Measurements from ENCODE around the gene EPC1.
A peak's percentile ranks its signal among the peaks of the same experiment; 100 is the strongest.

Gene EPC1

DNA sequence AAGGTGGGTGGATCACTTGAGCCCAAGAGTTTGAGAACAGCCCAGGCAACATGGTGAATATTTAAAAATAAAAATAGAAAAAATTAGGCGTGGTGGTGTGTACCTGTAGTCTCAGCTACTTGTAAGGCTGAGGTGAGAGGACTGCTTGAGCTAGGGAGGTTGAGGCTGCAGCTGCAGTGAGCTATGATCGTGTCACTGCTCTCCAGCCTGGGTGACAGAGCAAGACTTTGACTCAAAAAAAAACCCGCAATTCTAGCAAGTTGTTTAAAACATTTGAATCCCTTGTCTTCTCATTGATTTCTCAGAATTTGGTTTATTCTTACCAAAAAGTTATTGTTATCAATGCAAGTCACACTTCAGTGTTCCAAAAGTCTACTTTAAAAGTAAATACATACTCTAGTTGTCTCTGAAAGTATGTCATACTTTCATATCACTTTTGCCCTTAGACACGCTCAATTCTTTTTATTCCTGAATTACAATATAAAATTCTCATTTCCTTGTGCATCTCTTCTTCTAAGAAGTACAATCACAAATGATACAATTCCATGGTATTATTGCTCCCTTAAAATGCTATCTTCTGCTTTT lies 6.3 kb downstream of the EPC1 start:
- FAIRE-seq (peak; percentile 62), DNase-seq (ENCODE audit: insufficient read length, low spot score) (no peak)
- TF ChIP-seq TAF1 (IDR thresholded peaks at IDR 0.05; ENCODE audit: low read depth, low read length) = no peak
- no peak for TF ChIP-seq POLR2AphosphoS5 (IDR thresholded peaks at IDR 0.05; ENCODE audit: low read depth, low read length)
- TF ChIP-seq SPI1 (IDR thresholded peaks at IDR 0.05; ENCODE audit: low read depth, low read length) = no peak
- no peak for TF ChIP-seq POU2F2 (IDR thresholded peaks at IDR 0.05; ENCODE audit: low read depth, low read length)
- no peak for TF ChIP-seq POLR2A (IDR thresholded peaks at IDR 0.05; ENCODE audit: low read depth, low read length)
- no peak for TF ChIP-seq PAX5 (IDR thresholded peaks at IDR 0.05; ENCODE audit: insufficient read depth, low read length, severe bottlenecking)

DNA sequence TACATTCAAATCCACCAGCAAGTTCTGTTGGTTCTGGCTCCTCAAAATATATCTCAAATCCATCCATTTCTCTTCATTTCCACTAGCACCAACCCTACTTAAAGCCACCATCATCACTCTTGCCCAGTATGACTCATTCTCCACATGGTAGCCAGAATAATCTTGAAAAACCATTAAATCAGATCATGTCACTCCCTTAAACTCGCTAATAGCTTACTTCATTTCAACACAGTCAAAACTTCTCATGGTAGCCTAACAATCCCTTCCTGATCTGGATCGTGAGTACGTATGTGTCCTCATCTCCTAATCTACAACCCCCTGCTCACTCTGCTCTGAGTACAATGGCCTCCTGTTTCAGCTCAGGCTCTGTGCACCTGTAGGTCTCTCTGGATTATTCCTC lies 8.7 kb downstream of the EPC1 start:
- no peak for TF ChIP-seq POU2F2 (IDR thresholded peaks at IDR 0.05; ENCODE audit: low read depth, low read length)
- no peak for TF ChIP-seq POLR2AphosphoS5 (IDR thresholded peaks at IDR 0.05; ENCODE audit: low read depth, low read length)
- peak; percentile 27; the same call in 1 of the 2 replicates for TF ChIP-seq POLR2A (IDR thresholded peaks at IDR 0.05; ENCODE audit: low read depth, low read length)
- FAIRE-seq = peak; percentile 81

DNA sequence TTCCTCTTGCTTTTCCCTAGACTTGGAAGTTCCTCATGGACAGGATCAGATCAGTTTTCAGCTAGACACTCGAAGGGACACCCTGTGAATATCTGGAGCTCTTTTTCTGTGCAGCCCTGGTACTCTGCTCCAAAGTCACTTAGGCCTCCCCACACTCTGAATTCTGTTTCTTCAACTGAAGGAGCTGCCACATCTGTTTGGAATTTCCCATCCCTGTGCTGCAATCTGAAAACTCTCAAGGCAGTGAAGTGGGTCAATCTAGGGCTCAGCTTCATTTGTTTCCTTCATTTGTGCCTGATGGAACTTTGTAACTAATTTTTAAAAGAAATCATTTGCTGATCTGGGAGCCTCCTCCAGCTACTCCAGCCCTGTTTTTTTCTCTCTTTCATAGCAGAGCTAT lies 9.6 kb downstream of the EPC1 start:
- FAIRE-seq (no peak), DNase-seq (ENCODE audit: insufficient read length, low spot score) (no peak)
- TF ChIP-seq TAF1 (IDR thresholded peaks at IDR 0.05; ENCODE audit: low read depth, low read length) = no peak
- TF ChIP-seq POLR2A (IDR thresholded peaks at IDR 0.05; ENCODE audit: low read depth, low read length) = no peak

More for the DNA sequence above, 8.7 kb downstream of the EPC1 start:
- DNase-seq (ENCODE audit: insufficient read length, low spot score) = no peak

DNA sequence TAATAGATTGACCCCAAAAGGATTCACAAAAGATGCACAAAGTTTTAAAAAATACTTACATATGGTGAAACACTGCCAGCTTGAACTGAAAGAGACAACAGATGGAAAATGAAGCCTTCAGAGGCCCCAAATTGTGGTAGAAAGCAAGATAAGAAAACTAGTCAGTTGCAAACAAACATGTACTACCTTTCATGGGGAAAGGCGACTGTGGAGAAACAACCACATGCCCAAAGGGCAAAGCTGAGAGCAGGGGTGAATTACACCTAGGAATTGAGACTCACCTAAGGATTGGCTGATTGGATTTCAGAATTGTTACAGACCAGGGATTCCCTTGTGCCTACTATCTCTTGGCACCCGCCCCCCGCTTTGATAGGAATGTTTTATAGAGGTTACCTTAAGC lies 13.1 kb downstream of the EPC1 start:
- TF ChIP-seq POLR2AphosphoS5 (IDR thresholded peaks at IDR 0.05; ENCODE audit: low read depth, low read length) (peak; percentile 50; the same call in 1 of the 2 replicates), PAX5 (IDR thresholded peaks at IDR 0.05; ENCODE audit: insufficient read depth, low read length, severe bottlenecking) (no peak), SPI1 (IDR thresholded peaks at IDR 0.05; ENCODE audit: low read depth, low read length) (no peak), POU2F2 (IDR thresholded peaks at IDR 0.05; ENCODE audit: low read depth, low read length) (no peak), TAF1 (IDR thresholded peaks at IDR 0.05; ENCODE audit: low read depth, low read length) (no peak), POLR2A (IDR thresholded peaks at IDR 0.05; ENCODE audit: low read depth, low read length) (no peak)
- DNase-seq (ENCODE audit: insufficient read length, low spot score) = no peak
- no peak for FAIRE-seq

DNA sequence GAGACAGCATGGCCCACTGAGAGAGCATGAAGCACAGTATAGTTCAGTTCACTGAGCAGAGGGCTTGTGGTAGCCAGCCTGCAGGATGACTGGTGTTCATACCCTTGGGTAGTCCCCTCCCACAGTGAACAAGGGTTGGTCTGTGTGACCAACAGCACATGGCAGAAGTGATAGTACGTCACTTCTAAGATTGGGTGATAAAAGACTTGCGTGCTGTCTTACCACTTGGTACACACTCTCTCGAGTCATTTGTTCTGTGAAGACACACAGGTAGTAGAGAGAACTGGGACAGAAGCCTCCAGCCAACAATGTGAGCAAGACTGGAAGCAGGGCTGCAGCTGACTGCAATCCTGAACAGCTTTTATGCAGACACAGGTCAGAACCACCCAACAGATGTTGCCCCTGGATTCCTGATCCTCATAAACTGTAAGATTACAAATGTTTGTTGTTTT lies 14.6 kb downstream of the EPC1 start:
- peak; percentile 96 for FAIRE-seq
- TF ChIP-seq PAX5 (IDR thresholded peaks at IDR 0.05; ENCODE audit: insufficient read depth, low read length, severe bottlenecking) (no peak), TAF1 (IDR thresholded peaks at IDR 0.05; ENCODE audit: low read depth, low read length) (peak; percentile 93), POU2F2 (IDR thresholded peaks at IDR 0.05; ENCODE audit: low read depth, low read length) (no peak; the same call in 1 of the 2 replicates), SPI1 (IDR thresholded peaks at IDR 0.05; ENCODE audit: low read depth, low read length) (peak; percentile 33; the same call in 1 of the 2 replicates), POLR2A (IDR thresholded peaks at IDR 0.05; ENCODE audit: low read depth, low read length) (peak; percentile 92), POLR2AphosphoS5 (IDR thresholded peaks at IDR 0.05; ENCODE audit: low read depth, low read length) (peak; percentile 91)
- no peak for DNase-seq (ENCODE audit: insufficient read length, low spot score)

DNA sequence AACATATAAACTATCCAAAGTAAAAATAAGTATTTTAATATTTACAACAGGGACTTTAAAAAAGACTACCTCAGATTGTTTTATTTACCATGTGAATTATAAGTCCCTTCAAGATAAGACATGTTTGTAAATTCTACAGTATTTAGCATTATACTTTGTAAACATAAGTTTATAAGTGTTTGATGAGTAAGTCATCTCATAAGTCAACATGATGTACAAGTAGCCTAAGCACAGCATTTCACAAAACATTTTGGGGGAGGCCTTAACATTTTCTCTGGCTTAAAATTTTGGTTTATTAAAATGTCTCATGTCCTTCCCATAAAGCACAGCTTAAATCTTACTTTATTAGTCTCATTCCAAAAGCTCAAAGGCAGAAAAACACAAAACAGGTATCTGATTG lies 15.4 kb downstream of the EPC1 start:
- DNase-seq (ENCODE audit: insufficient read length, low spot score) (no peak), FAIRE-seq (no peak)
- TF ChIP-seq SPI1 (IDR thresholded peaks at IDR 0.05; ENCODE audit: low read depth, low read length) (no peak), POLR2A (IDR thresholded peaks at IDR 0.05; ENCODE audit: low read depth, low read length) (no peak), POLR2AphosphoS5 (IDR thresholded peaks at IDR 0.05; ENCODE audit: low read depth, low read length) (no peak), PAX5 (IDR thresholded peaks at IDR 0.05; ENCODE audit: insufficient read depth, low read length, severe bottlenecking) (no peak), POU2F2 (IDR thresholded peaks at IDR 0.05; ENCODE audit: low read depth, low read length) (no peak), TAF1 (IDR thresholded peaks at IDR 0.05; ENCODE audit: low read depth, low read length) (no peak)

- TF ChIP-seq POU2F2 (IDR thresholded peaks at IDR 0.05; ENCODE audit: low read depth, low read length) = no peak
- TF ChIP-seq POLR2A (IDR thresholded peaks at IDR 0.05; ENCODE audit: low read depth, low read length) = no peak
- no peak for TF ChIP-seq SPI1 (IDR thresholded peaks at IDR 0.05; ENCODE audit: low read depth, low read length)
- TF ChIP-seq PAX5 (IDR thresholded peaks at IDR 0.05; ENCODE audit: insufficient read depth, low read length, severe bottlenecking) = no peak
- FAIRE-seq (peak; percentile 73), DNase-seq (ENCODE audit: insufficient read length, low spot score) (no peak)
Observed at GRCh38 chr10:32330214-32330613, 16.7 kb downstream of the EPC1 start.

- TF ChIP-seq POU2F2 (IDR thresholded peaks at IDR 0.05; ENCODE audit: low read depth, low read length) (no peak), SPI1 (IDR thresholded peaks at IDR 0.05; ENCODE audit: low read depth, low read length) (no peak), POLR2A (IDR thresholded peaks at IDR 0.05; ENCODE audit: low read depth, low read length) (no peak), POLR2AphosphoS5 (IDR thresholded peaks at IDR 0.05; ENCODE audit: low read depth, low read length) (no peak), PAX5 (IDR thresholded peaks at IDR 0.05; ENCODE audit: insufficient read depth, low read length, severe bottlenecking) (no peak), TAF1 (IDR thresholded peaks at IDR 0.05; ENCODE audit: low read depth, low read length) (no peak)
- FAIRE-seq (no peak), DNase-seq (ENCODE audit: insufficient read length, low spot score) (no peak)
Observed at GRCh38 chr10:32329061-32329460, 17.9 kb downstream of the EPC1 start.

DNA sequence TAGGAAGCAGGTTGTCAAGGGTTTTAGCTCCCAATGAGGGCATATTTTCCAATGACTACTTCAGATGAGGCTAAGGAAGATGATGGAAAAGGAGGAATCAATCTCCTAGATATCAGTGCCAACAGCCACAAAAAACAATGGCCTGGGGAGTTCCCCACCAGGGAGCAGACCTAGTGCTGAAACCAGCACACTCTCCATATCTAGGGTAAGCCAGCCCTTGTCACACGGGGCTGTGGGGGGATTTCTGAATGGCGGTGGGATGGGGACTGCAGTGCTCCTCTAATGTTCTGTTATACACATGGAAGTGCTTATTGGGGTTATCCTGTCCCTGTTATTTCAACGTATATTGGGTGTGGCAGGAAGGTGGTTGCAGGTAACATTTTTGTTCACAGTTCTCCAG lies 18.5 kb downstream of the EPC1 start:
- FAIRE-seq (no peak), DNase-seq (ENCODE audit: insufficient read length, low spot score) (no peak)
- no peak for TF ChIP-seq POLR2AphosphoS5 (IDR thresholded peaks at IDR 0.05; ENCODE audit: low read depth, low read length)
- TF ChIP-seq POLR2A (IDR thresholded peaks at IDR 0.05; ENCODE audit: low read depth, low read length) = no peak
- TF ChIP-seq POU2F2 (IDR thresholded peaks at IDR 0.05; ENCODE audit: low read depth, low read length) = no peak
- no peak for TF ChIP-seq TAF1 (IDR thresholded peaks at IDR 0.05; ENCODE audit: low read depth, low read length)
- TF ChIP-seq PAX5 (IDR thresholded peaks at IDR 0.05; ENCODE audit: insufficient read depth, low read length, severe bottlenecking) = no peak
- TF ChIP-seq SPI1 (IDR thresholded peaks at IDR 0.05; ENCODE audit: low read depth, low read length) = no peak

DNA sequence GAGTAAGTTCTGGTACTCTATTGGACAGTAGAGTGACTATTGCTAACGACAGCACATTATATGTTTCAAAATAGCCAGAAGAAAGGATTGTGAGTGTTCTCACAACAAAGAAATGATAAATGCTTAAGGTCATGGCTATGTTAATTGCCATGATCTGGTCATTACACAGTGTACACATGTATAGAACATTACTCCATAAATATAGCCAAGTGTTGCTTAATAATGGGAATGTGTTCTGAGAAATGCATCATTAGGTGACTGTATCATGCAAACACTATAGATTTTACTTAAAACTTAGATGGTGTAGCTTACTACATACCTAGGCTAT lies 19.6 kb downstream of the EPC1 start:
- no peak for TF ChIP-seq POU2F2 (IDR thresholded peaks at IDR 0.05; ENCODE audit: low read depth, low read length)
- no peak for TF ChIP-seq POLR2AphosphoS5 (IDR thresholded peaks at IDR 0.05; ENCODE audit: low read depth, low read length)
- TF ChIP-seq PAX5 (IDR thresholded peaks at IDR 0.05; ENCODE audit: insufficient read depth, low read length, severe bottlenecking) = no peak
- TF ChIP-seq SPI1 (IDR thresholded peaks at IDR 0.05; ENCODE audit: low read depth, low read length) = no peak
- TF ChIP-seq POLR2A (IDR thresholded peaks at IDR 0.05; ENCODE audit: low read depth, low read length) = no peak
- no peak for TF ChIP-seq TAF1 (IDR thresholded peaks at IDR 0.05; ENCODE audit: low read depth, low read length)
- no peak for FAIRE-seq
- no peak for DNase-seq (ENCODE audit: insufficient read length, low spot score)

Data from GM12891 (cell line).